HepG2 (cell line): ENCODE data around the gene MDM4.

Source experiments
- ARNT ChIP-seq: fragments of 450-650 bp; IDR thresholded peaks from 2 replicates; pipeline ENCODE4 v1.6.1; 2017
- CHD4 ChIP-seq: fragments of 200-600 bp; sonication (generic); IDR thresholded peaks from 2 replicates; pipeline ENCODE4 v1.7.0; 2017; ENCODE audit warnings: mild to moderate bottlenecking, low read length, borderline replicate concordance
- CREB1 ChIP-seq, 2 experiments: fragments of 450-650 bp in 1 of 2; IDR thresholded peaks; 2 replicates each; pipeline ENCODE4 v1.6.1; 2016 to 2017; ENCODE audit warnings: control low read depth in 1 of 2, mild to moderate bottlenecking in 1 of 2, missing compliant biosample characterization in 1 of 2, missing genetic modification characterization in 1 of 2
- NCOA1 ChIP-seq: sonication (generic); formaldehyde crosslinking; IDR thresholded peaks from 2 replicates; pipeline ENCODE4 v1.9.0; 2021; ENCODE audit warnings: missing genetic modification reagents
- RAD21 ChIP-seq: fragments of 450-650 bp; formaldehyde crosslinking; IDR thresholded peaks from 2 replicates; pipeline ENCODE4 v1.5.0; 2020; ENCODE audit warnings: mild to moderate bottlenecking
- SMAD3 ChIP-seq: sonication (generic); formaldehyde crosslinking; IDR thresholded peaks from 2 replicates; pipeline ENCODE4 v1.4.0; 2020; ENCODE audit warnings: missing genetic modification reagents
- SUZ12 ChIP-seq: fragments of 150-350 bp; IDR thresholded peaks from 2 replicates; pipeline ENCODE4 v1.6.1; 2014; ENCODE audit warnings: low read depth, low read length
- ZNF121 ChIP-seq: sonication (generic); formaldehyde crosslinking; IDR thresholded peaks from 2 replicates; pipeline ENCODE4 v1.5.0; 2020; ENCODE audit warnings: mild to moderate bottlenecking, missing genetic modification reagents
- TF ChIP-seq, protein P1 (sequence below): sonication (generic); formaldehyde crosslinking; IDR thresholded peaks from 2 replicates; pipeline ENCODE4 v1.5.0; 2020; ENCODE audit warnings: mild to moderate bottlenecking, missing genetic modification reagents, moderate library complexity
- TF ChIP-seq, protein P2 (sequence below): sonication (generic); formaldehyde crosslinking; conservative IDR thresholded peaks from 2 replicates; pipeline ENCODE4 v1.4.0; 2020; ENCODE audit warnings: missing genetic modification reagents
- TF ChIP-seq, protein P3 (sequence below): sonication (generic); formaldehyde crosslinking; IDR thresholded peaks from 2 replicates; pipeline ENCODE4 v1.4.0; 2020; ENCODE audit warnings: missing genetic modification reagents

DNA sequence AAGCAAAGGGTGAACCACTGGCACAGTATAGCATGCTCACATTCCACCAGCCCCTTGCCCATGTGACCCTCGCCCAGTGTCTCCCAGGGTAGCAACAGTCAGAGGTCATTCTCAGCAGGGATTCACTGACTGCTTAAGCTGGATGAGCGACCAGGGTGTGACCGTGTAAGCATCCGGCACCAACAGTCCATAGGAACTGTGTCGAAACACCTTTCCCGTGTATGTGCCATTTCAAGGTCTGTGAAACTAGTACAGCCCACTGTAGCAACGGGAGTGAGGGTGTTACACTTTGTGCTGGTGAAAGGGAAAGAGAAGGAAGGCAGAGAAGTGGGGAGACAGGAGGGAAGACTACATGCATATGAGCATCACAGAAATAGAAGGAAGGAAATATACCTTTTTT is 32.4 kb upstream of the MDM4 start:
- TF ChIP-seq NCOA1 (no peak), ZNF121 (CRISPR knock-in tag) (no peak), CHD4 (no peak), CREB1 (IDR thresholded peaks at IDR 0.05) (no peak), CREB1 (CRISPR knock-in tag; IDR thresholded peaks at IDR 0.05) (no peak), SUZ12 (no peak), SMAD3 (no peak), ARNT (no peak), RAD21 (no peak)
- TF ChIP-seq, protein P1, sequence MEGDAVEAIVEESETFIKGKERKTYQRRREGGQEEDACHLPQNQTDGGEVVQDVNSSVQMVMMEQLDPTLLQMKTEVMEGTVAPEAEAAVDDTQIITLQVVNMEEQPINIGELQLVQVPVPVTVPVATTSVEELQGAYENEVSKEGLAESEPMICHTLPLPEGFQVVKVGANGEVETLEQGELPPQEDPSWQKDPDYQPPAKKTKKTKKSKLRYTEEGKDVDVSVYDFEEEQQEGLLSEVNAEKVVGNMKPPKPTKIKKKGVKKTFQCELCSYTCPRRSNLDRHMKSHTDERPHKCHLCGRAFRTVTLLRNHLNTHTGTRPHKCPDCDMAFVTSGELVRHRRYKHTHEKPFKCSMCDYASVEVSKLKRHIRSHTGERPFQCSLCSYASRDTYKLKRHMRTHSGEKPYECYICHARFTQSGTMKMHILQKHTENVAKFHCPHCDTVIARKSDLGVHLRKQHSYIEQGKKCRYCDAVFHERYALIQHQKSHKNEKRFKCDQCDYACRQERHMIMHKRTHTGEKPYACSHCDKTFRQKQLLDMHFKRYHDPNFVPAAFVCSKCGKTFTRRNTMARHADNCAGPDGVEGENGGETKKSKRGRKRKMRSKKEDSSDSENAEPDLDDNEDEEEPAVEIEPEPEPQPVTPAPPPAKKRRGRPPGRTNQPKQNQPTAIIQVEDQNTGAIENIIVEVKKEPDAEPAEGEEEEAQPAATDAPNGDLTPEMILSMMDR (CRISPR knock-in tag): no peak
- TF ChIP-seq, protein P2, sequence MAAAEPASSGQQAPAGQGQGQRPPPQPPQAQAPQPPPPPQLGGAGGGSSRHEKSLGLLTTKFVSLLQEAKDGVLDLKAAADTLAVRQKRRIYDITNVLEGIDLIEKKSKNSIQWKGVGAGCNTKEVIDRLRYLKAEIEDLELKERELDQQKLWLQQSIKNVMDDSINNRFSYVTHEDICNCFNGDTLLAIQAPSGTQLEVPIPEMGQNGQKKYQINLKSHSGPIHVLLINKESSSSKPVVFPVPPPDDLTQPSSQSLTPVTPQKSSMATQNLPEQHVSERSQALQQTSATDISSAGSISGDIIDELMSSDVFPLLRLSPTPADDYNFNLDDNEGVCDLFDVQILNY: no peak
- TF ChIP-seq, protein P3, sequence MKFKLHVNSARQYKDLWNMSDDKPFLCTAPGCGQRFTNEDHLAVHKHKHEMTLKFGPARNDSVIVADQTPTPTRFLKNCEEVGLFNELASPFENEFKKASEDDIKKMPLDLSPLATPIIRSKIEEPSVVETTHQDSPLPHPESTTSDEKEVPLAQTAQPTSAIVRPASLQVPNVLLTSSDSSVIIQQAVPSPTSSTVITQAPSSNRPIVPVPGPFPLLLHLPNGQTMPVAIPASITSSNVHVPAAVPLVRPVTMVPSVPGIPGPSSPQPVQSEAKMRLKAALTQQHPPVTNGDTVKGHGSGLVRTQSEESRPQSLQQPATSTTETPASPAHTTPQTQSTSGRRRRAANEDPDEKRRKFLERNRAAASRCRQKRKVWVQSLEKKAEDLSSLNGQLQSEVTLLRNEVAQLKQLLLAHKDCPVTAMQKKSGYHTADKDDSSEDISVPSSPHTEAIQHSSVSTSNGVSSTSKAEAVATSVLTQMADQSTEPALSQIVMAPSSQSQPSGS (CRISPR knock-in tag): no peak
